Adrenal gland (tissue), 5 donors: ENCODE data around the gene CAPN13.

Experiments
- CTCF ChIP-seq, 6 experiments: fragments of 450-650 bp in 4 of 6; fragments of 200-600 bp in 2 of 6; sonication (generic) in 1 of 6; IDR thresholded peaks; 1 replicate in 5 of 6; 2 replicates in 1 of 6; pipeline versions ENCODE4 v1.5.1 to v1.8.0; 2016 to 2021; ENCODE audit warnings: antibody characterized with exemption in 6 of 6, mild to moderate bottlenecking in 2 of 6, moderate library complexity in 1 of 6
- POLR2A ChIP-seq, 2 donors: fragments of 450-650 bp; IDR thresholded peaks; one replicate each; pipeline ENCODE4 v1.6.1; 2017; ENCODE audit warnings: antibody characterized with exemption in 2 of 2, mild to moderate bottlenecking in 2 of 2, moderate library complexity in 1 of 2
- donor health status: DM: no; HTN: no; CAD: no.

GRCh38 chr2:30799366-30799765 lies 7.9 kb downstream of the CAPN13 start:
- TF ChIP-seq POLR2A (IDR thresholded peaks at IDR 0.05) = no peak
- no peak for TF ChIP-seq CTCF (IDR thresholded peaks at IDR 0.05)
